A673 (cell line): ENCODE results near the gene GCGR. TPM values are rescaled to one million over a fixed set of nuclear protein-coding genes. Genes with fewer than 3 reads are reported as not detected.

Experiments used
- BruUV-seq: library from RNA; stranded (reverse); fragments of 400-500 nt; replicated peaks from 2 replicates; lab custom pipeline; 2021; lab: Mats Ljungman, UMichigan
- CTCF ChIA-PET: fragments of 300-600 bp; sonication (Branson Sonifier 250); formaldehyde crosslinking; loops from one replicate; lab custom pipeline; 2022; ENCODE audit warnings: antibody characterized with exemption; lab: Charles Lee
- POLR2A ChIA-PET: fragments of 300-600 bp; sonication (Branson Sonifier 250); formaldehyde crosslinking; loops from one replicate; lab custom pipeline; 2022; ENCODE audit warnings: antibody characterized with exemption; ENCODE audit not compliant: low non-redundant PET; lab: Charles Lee
- DNase-seq: peaks from one replicate; pipeline ENCODE4 v3.0.0-alpha.2; 2015; ENCODE audit warnings: low spot score
- H3K27ac ChIP-seq: fragments of 200-600 bp; sonication (generic); 2 replicates; pipeline ENCODE4 v1.5.1; 2016; ENCODE audit warnings: mixed run types, low read depth, mild to moderate bottlenecking, mixed read lengths, antibody characterized with exemption, low read length; ENCODE audit not compliant: poor library complexity, severe bottlenecking
- H3K27me3 ChIP-seq: fragments of 200-600 bp; sonication (generic); replicated peaks from 2 replicates; pipeline ENCODE4 v1.6.1; 2017; ENCODE audit warnings: mixed run types, low read depth, mild to moderate bottlenecking, mixed read lengths, antibody characterized with exemption, low read length; ENCODE audit not compliant: insufficient read depth, poor library complexity
- H3K36me3 ChIP-seq: fragments of 200-600 bp; sonication (generic); 2 replicates; pipeline ENCODE4 v1.6.1; 2016; ENCODE audit warnings: mixed run types, mild to moderate bottlenecking, mixed read lengths, antibody characterized with exemption, low read length; ENCODE audit not compliant: insufficient read depth, poor library complexity, severe bottlenecking
- H3K4me1 ChIP-seq: fragments of 200-600 bp; sonication (generic); 2 replicates; pipeline ENCODE4 v1.6.1; 2017; ENCODE audit warnings: mixed run types, mild to moderate bottlenecking, mixed read lengths, antibody characterized with exemption, low read length; ENCODE audit not compliant: insufficient read depth, poor library complexity, severe bottlenecking
- H3K4me3 ChIP-seq: fragments of 200-600 bp; sonication (generic); 2 replicates; pipeline ENCODE4 v1.5.1; 2016; ENCODE audit warnings: low read depth, mixed run types, mild to moderate bottlenecking, mixed read lengths, low read length; ENCODE audit not compliant: poor library complexity, severe bottlenecking
- H3K9me3 ChIP-seq: fragments of 200-600 bp; sonication (generic); 2 replicates; pipeline ENCODE4 v1.6.1; 2016; ENCODE audit warnings: mixed run types, low read depth, mild to moderate bottlenecking, mixed read lengths, antibody characterized with exemption, low read length; ENCODE audit not compliant: poor library complexity, severe bottlenecking
- CTCF ChIP-seq: fragments of 300-800, 200-600 bp; sonication (generic); conservative IDR thresholded peaks from 2 replicates; pipeline ENCODE4 v1.5.1; 2017; ENCODE audit warnings: low read depth, mild to moderate bottlenecking, antibody characterized with exemption, low read length, moderate library complexity, mixed read lengths
- EZH2 ChIP-seq: fragments of 200-600 bp; sonication (generic); IDR thresholded peaks from 2 replicates; pipeline ENCODE4 v1.6.1; 2017; ENCODE audit warnings: borderline replicate concordance, low read depth, mild to moderate bottlenecking, mixed read lengths, antibody characterized with exemption, low read length; ENCODE audit not compliant: poor library complexity, severe bottlenecking
- intact Hi-C: fragments of 100-400 bp; cut with micrococcal nuclease; formaldehyde crosslinking; loops from one replicate; pipeline ENCODE4 v1.10.0; 2022; ENCODE audit not compliant: unreplicated experiment
- total RNA-seq: library from RNA; stranded (reverse); gene quantifications from 2 replicates; pipeline ENCODE4 v1.2.3, GENCODE V29; 2021

The GCGR gene
- total RNA-seq, 1 experiment from 2014 or later, result not detected

- no TSS peak for BruUV-seq
Measured at GRCh38 chr17:81812571-81813370, 8.8 kb downstream of the GCGR start.

GRCh38 chr17:81813371-81813684, 9.4 kb downstream of the GCGR start:
- TF ChIP-seq EZH2 (no peak), CTCF (no peak)
- no peak overlapping the region for H3K27ac ChIP-seq
- intact Hi-C loops, result no loop called here
- no peak for DNase-seq
- CTCF ChIA-PET, result no interaction called here
- H3K36me3 ChIP-seq, result no peaks in the 10 kb centered on the region
- H3K4me1 ChIP-seq, result no peaks in the 10 kb centered on the region
- BruUV-seq, result no TSS peak
- no peaks in the 10 kb centered on the region for H3K9me3 ChIP-seq
- POLR2A ChIA-PET, result interaction anchor here (0.6 kb wide), 1 partner anchor 418 kb away, joined by 4 read pairs; the partner anchor contains the start of gene BAHCC1
- H3K4me3 ChIP-seq, result no peak overlapping the region
- H3K27me3 ChIP-seq, result peaks cover 13% of the 10 kb centered on the region

More at GRCh38 chr17:81812571-81813370, 8.8 kb downstream of the GCGR start:
- DNase-seq, result no peak
- Histone ChIP-seq H3K27me3 (peaks cover 19% of the 10 kb centered on the region), H3K36me3 (no peaks in the 10 kb centered on the region), H3K4me1 (no peaks in the 10 kb centered on the region), H3K4me3 (no peak overlapping the region), H3K9me3 (no peaks in the 10 kb centered on the region), H3K27ac (no peak overlapping the region)
- CTCF ChIA-PET, result no interaction called here
- POLR2A ChIA-PET, result interaction anchor here (0.6 kb wide), 1 partner anchor 418 kb away, joined by 4 read pairs; the partner anchor contains the start of gene BAHCC1
- TF ChIP-seq CTCF (no peak), EZH2 (no peak)
- intact Hi-C loops, result no loop called here

GRCh38 chr17:81813861-81814683, 10.1 kb downstream of the GCGR start:
- Histone ChIP-seq H3K27me3 (peaks cover 9% of the 10 kb centered on the region), H3K9me3 (no peaks in the 10 kb centered on the region), H3K4me3 (no peak overlapping the region), H3K36me3 (no peaks in the 10 kb centered on the region), H3K27ac (no peak overlapping the region), H3K4me1 (no peaks in the 10 kb centered on the region)
- DNase-seq, result no peak
- TF ChIP-seq EZH2 (no peak), CTCF (no peak)
- intact Hi-C loops, result no loop called here
- ChIA-PET CTCF (no interaction called here), POLR2A (no interaction called here)
- BruUV-seq, result no TSS peak
